Stimulated activated CD4-positive, alpha-beta T cell treated with anti-CD3 and anti-CD28 coated beads, Interleukin-15, amount 100 ng/mL, for 1 hour (primary cell): Measurements from ENCODE around the gene PTPRS.
"Not testable (repeated sequence)": the region's sequence is repeated elsewhere in the genome, so short reads cannot be mapped to it uniquely, and the experiment has no call there.

ENCODE experiments used
- DNase-seq, 2 donors: peaks; one replicate each; pipeline ENCODE4 v3.0.0-alpha.2; 2020; ENCODE audit warnings: low read depth in 1 of 2, low spot score in 1 of 2

PTPRS gene

GRCh38 chr19:5333581-5334365 lies 6.8 kb downstream of the PTPRS start:
- DNase-seq, result no peak

GRCh38 chr19:5332501-5332900 lies 8.1 kb downstream of the PTPRS start:
- DNase-seq, result no peak

DNA sequence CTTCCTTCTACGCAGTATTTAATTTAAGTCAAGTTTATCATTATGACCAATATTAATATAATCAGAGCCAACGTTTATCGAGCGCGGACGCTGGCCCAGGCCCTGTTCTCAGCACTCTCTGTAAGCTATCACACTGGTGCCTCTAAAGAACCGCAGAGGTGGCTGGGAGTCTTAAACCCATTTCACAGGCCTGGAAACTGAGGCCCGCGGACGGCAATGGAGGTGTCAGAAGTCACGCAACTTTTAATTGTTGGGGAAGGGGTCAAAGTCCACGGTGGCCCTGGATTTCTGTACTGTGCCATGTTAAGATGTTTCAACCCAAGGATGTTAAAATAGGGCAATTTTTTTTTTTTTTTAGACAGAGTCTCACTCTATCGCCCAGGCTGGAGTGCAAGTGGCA lies 8.8 kb downstream of the PTPRS start:
- no peak for DNase-seq

DNA sequence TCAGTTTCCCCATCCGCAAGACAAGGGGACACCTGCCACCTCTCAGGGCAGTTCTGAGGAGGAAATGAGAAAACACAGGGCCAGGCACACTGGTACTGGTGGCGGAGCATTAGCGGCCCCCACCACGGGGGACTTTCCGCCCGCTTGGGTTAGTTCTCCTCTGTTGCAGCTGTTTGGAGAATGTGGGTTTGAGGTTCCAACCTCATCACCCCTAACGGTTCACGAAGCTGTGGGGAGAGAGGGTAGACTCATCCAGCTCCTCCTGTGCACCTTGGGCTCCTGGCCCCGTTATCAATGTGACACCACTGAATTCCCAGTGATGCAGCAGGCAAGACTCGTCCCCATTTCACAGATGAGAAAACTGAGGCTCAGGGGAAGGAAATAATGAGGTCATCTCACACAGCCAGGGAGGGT lies 10.3 kb downstream of the PTPRS start:
- DNase-seq, result no peak

GRCh38 chr19:5329141-5329540 lies 11.5 kb downstream of the PTPRS start:
- DNase-seq, result no peak

DNA sequence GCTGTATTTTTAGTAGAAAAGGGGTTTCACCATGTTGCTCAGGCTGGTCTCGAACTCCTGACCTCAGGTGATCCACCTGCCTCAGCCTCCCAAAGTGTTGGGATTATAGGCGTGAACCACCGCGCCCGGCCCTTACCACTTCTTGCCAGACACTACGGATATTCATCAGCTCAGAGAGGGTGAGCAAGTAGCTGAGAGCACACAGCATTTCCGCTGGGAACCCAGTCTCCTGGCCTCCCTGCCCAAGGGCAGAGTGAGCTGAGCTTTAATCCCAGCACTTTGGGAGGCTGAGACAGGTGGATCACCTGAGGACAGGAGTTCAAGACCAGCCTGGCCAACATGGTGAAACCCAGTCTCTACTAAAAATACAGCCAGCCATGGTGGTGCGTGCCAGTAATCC lies 12.2 kb downstream of the PTPRS start:
- not testable (repeated sequence) for DNase-seq

DNA sequence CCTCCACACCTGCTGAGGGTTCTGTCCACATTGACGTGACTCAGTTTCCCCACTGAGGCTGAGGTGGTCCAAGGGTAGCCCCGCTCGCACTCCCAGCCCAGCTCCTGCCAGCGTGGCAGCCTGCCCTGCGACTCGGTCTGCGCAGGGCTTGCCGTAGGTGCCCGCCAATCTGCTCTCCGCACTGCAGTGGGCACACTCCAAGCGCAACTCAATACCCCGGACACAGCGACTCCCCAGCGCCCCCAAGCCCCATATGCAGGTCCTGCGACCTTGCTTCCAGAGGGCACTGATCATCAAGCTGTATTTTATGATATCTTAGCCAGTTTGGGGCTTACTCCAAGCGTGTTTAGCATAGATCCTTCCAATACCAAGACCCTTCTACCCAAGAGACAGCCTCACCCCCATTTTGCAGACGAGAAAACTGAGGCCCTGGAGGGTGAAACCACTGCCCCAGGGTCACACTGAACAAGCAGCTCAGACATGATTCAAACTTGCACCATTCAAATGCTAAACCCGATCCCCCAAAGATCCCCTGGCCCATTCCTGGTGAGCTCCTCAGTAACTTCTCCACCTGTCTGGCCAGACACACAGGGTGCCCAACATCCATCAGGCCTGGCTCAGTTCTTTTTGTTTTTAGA lies 13.5 kb downstream of the PTPRS start:
- no peak for DNase-seq

- no peak for DNase-seq
Measured at GRCh38 chr19:5326545-5326944, 14.1 kb downstream of the PTPRS start.

GRCh38 chr19:5324947-5325346 lies 15.7 kb downstream of the PTPRS start:
- DNase-seq, result no peak

DNA sequence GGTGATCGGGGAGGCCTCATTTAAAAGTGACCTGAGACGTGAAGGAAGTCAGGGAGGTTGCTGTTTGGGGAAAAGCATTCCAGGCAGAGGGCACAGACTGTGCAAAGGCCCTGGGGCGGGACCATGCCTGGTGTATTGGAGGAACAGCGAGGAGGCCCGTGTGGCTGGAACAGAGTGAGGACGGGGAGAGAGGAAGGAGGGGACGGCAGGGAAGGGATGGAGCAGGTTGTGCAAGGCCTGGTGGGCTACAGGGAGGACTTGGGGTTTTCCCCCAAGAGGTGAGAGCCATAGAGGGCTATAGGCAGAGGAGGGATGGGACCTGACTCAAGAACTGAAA lies 17.2 kb downstream of the PTPRS start:
- no peak for DNase-seq

GRCh38 chr19:5321851-5322681 lies 18.5 kb downstream of the PTPRS start:
- no peak for DNase-seq

GRCh38 chr19:5321066-5321642 lies 19.5 kb downstream of the PTPRS start:
- no peak for DNase-seq

DNA sequence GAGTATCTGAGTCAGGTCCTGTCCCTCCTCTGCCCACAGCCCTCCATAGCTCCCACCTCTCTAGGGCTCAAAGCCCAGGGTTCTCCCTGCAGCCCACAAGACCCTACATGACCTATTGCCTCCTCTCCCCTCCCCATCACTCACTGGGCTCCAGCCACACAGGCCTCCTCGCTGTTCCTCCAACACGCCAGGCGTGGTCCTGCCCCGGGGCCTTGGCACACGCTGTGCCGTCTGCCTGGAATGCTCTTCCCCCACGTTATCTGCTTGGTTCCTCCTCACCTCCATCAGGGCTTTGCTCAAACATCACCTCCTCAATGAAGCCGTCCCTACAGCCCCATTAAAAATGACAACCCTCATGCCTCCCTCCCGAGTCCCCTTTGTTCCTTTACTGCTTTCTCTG lies 21.1 kb downstream of the PTPRS start:
- no peak for DNase-seq

DNA sequence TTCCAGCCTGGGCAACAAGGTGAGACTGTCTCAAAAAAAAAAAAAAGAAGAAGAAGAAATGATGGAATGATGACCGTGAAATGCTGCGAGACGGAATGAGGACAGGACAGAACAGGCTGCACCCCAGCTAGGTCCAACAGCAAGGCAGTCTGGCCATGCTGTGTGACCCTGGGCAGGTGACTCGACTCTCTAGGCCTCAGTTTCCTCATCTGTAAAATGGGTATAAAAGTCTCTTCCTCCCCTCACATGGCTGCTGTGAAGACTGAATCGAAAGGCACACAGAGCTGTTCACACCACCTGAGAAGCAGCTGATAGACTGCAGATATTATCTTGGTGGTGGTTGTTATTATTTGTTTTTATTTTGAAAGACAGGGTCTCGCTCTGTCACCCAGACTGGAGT lies 22.3 kb downstream of the PTPRS start:
- no peak for DNase-seq

- no peak for DNase-seq
Measured at GRCh38 chr19:5317321-5317720, 23.3 kb downstream of the PTPRS start.

- no peak for DNase-seq
Measured at GRCh38 chr19:5316138-5316537, 24.5 kb downstream of the PTPRS start.

- DNase-seq, result no peak
Measured at GRCh38 chr19:5314907-5315298, 25.7 kb downstream of the PTPRS start.

GRCh38 chr19:5314012-5314906 lies 26.4 kb downstream of the PTPRS start:
- no peak for DNase-seq

DNA sequence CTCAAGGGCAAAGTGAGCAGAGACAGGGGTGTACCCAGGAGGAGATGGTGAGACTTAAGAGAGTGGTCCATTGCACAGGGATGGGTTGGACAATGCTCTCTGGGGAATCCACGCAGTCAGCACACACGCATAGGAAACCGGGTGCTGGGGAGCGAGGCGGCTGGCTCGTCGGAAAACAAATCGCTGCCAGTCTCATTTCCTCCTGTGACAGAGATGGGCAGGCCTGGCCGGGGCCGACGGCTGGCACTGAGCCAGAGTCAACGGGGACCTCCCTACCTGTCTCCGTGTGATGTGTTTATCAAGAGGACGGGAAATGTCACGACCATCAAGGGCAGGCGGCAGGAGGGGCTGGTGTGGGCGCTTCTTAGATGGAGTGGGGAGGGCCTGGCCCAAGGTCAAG lies 27.3 kb downstream of the PTPRS start:
- no peak for DNase-seq

- no peak for DNase-seq
Measured at GRCh38 chr19:5312058-5312457, 28.6 kb downstream of the PTPRS start.
